GM13976 (cell line): ENCODE measurements around the gene SLC22A16.
"Not testable (repeated sequence)": the region's sequence is repeated elsewhere in the genome, so short reads cannot be mapped to it uniquely, and the experiment has no call there.

Experiments used
- DNase-seq: peaks from one replicate; pipeline ENCODE4 v3.0.0; 2012; ENCODE audit warnings: low spot score
- CTCF ChIP-seq: IDR thresholded peaks from 2 replicates; pipeline ENCODE4 v1.5.1; 2012; ENCODE audit warnings: borderline replicate concordance, mild to moderate bottlenecking; ENCODE audit not compliant: insufficient read depth; ENCODE audit errors: extremely low read depth, missing control alignments, control extremely low read depth
- in situ Hi-C: fragments of 300-500 bp; cut with MboI; formaldehyde crosslinking; loops from one replicate; pipeline ENCODE4 v1.12.0; 2022; ENCODE audit warnings: low sequenced_read_pairs, mixed read lengths, inconsistent platforms; ENCODE audit not compliant: unreplicated experiment

Gene SLC22A16

GRCh38 chr6:110509617-110510241, 33.3 kb upstream of the SLC22A16 start:
- TF ChIP-seq CTCF = no peak
- no peak for DNase-seq
- in situ Hi-C loops = no loop called here

GRCh38 chr6:110504891-110505290, 28.5 kb upstream of the SLC22A16 start:
- in situ Hi-C loops, DNase-seq: not testable (repeated sequence)

- TF ChIP-seq CTCF = no peak
- in situ Hi-C loops = no loop called here
- no peak for DNase-seq
These were observed 19.5 kb upstream of the SLC22A16 start for GRCh38 chr6:110495949-110496348.

GRCh38 chr6:110493253-110493800, 16.9 kb upstream of the SLC22A16 start:
- in situ Hi-C loops = no loop called here
- DNase-seq = no peak
- TF ChIP-seq CTCF = no peak

GRCh38 chr6:110492584-110492983, 16.2 kb upstream of the SLC22A16 start:
- no peak for TF ChIP-seq CTCF
- in situ Hi-C loops = no loop called here
- no peak for DNase-seq

- DNase-seq = peak; percentile 26
- TF ChIP-seq CTCF = no peak
- in situ Hi-C loops = no loop called here
These were observed 15.4 kb upstream of the SLC22A16 start for GRCh38 chr6:110491644-110492317.

- TF ChIP-seq CTCF = no peak
- in situ Hi-C loops = no loop called here
- no peak for DNase-seq
These were observed 14.9 kb upstream of the SLC22A16 start for GRCh38 chr6:110491299-110491643.
